GM12872 (cell line): ENCODE data around the gene CCDC13.

ENCODE experiments used
- CTCF ChIP-seq: IDR thresholded peaks from 3 replicates; pipeline ENCODE4 v1.5.1; 2011; ENCODE audit warnings: low read depth, mild to moderate bottlenecking, low read length, moderate library complexity; ENCODE audit not compliant: insufficient read depth

The CCDC13 gene

GRCh38 chr3:42814246-42814645 lies 41.2 kb upstream of the CCDC13 start:
- TF ChIP-seq CTCF: no peak

- TF ChIP-seq CTCF: no peak
Observed at GRCh38 chr3:42809202-42809601, 36.1 kb upstream of the CCDC13 start, which contains the start of gene ACKR2. TSS of gene ACKR2 (plus strand) at chr3:42809445. CDS start at chr3:42864503, 55,058 bp downstream.

GRCh38 chr3:42807929-42808328 lies 34.9 kb upstream of the CCDC13 start:
- no peak for TF ChIP-seq CTCF

GRCh38 chr3:42805141-42805821 lies 32.2 kb upstream of the CCDC13 start:
- no peak for TF ChIP-seq CTCF

DNA sequence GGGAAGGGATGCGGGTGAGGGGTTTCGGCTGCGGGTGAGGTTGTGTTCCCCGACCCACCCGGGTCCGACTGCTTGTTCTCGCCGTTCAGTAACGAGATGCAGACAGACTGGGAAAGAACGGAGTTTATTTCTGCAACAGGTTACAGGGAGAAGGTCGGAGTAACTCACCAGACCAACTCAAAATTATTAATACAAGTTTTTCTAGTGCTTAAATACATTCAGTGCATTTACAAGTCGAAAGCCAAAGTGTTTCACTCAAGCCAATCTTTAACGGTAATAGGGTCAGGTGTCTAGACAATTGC lies 31.7 kb upstream of the CCDC13 start:
- no peak for TF ChIP-seq CTCF

DNA sequence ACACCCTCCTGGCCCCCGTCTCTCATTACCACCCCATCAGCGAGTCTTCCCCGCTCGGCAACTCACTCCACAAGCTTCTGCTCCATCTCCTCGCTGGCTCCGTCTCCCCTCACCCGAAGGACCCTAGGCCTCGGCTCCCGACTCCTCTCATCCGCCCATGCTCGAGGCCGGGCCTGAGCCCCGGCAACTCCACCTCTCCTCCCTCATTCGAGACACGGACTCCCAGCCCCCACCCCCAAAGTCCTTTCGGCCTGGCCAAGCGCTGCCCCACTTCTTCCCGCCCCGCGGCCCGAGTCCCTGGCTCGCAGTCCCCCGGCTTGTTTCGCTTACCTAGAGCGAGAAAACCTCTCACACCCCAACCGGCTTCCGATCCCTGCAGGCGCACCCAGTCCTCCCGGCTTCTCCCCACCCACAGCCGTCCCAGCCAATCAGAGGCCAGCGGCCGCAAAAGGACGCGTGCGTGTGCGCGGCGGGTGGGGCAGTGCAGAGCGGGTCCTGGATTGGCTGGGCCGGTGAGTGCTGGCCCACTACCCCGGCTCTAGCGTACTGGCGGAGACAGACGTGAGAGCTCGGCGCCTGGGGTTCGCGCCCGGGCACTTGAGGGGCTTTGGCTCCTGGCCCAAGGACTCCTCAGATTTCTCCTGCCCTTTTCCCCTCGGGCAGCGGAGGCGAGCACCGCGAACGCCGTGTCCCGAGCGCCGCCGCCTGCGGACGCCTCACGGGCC lies 31.2 kb upstream of the CCDC13 start, which contains the start of gene HIGD1A:
HIGD1A (minus strand) TSS at position 385 of the 725 bp plus-strand sequence. CDS start 10,237 bp downstream, outside the sequence.
- no peak for TF ChIP-seq CTCF

DNA sequence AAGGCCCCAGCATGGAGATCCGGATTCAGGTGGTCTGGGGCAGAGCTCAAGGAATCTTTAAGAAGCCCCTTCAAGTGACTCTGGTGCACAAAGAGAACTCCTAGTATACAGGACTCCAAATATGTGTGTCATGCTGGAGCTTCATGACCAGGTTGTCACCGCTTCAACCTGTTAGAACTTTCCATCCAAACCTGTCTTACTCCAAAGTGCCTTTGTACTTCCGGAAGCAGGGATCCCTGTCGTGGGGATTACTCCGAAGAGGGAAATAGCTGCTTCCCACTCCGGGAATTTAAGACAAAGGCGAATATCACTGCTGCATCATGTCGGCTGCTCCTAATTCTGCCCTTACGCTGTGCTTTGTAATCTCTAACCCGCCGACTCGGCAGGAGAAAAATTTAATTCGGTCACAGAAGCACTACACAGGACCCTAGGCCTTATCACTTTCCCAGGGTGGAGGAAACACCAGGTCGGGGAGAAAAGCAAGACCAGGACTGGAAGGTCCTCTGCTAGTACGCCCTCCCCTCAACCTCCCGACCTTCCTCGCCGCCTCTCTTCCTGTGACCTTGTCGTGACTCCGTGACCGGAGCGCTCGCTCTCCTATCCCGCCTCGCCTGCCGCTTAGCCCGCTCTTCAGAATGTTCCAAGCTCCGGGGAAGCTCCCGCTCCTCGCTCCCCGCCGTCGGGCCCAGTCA lies 30.5 kb upstream of the CCDC13 start:
- TF ChIP-seq CTCF: no peak
